CD1c-positive myeloid dendritic cell (primary cell): ENCODE results near the gene KRT37.
A peak's percentile ranks its signal among the peaks of the same experiment; 100 is the strongest.

Source experiments
- DNase-seq: peaks from one replicate; pipeline ENCODE4 v3.0.0-alpha.2; 2016; ENCODE audit errors: extremely low spot score

Gene KRT37

DNA sequence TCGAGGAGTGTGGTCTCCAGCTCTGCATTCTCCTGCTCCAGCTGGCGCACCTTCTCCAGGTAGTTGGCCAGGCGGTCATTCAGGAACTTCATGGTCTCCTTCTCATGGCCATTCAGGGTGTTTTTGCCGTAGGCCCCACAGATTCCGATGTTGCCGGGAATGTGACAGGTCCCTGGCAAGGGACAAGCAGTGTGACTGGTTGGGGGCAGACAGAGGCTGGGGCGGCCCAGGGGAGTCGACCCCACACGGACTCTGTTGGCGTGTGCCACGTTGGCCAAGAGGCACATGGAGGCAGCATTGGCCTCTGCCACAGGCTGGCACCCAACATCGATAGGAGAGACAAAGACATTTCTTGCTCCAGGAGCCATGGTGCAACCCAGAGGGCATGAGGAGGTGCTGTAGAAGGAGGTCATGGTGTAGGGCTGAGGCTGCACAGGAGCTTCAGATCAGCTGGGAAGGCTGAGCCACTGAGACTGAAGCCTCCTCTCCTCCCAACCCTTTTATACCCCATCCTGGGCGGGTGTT lies at the start of gene KRT37:
Gene KRT37 (minus strand): TSS at position 475 of the 525 bp plus-strand sequence. CDS start 62 bp downstream, at position 413.
- DNase-seq: no peak

DNA sequence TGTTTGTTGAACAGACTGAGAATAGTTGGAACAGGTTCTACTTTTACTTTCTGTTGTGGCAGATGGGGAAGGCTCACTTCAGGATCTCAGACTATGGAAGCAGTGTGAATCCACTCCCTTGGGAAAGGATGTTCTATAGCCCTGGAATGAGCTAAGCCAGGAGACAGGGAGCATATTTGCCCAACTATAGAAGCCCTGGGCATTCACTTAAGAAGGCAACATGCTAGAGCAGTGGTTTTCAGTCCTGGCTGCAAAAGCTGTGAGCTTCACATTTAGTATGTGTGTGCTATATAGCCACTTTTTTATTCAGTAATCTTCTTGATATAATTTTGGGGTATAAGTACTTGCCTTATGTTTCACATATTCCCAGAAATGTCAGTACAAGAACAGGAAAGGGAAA lies 44.0 kb upstream of the KRT37 start:
- DNase-seq: no peak

DNA sequence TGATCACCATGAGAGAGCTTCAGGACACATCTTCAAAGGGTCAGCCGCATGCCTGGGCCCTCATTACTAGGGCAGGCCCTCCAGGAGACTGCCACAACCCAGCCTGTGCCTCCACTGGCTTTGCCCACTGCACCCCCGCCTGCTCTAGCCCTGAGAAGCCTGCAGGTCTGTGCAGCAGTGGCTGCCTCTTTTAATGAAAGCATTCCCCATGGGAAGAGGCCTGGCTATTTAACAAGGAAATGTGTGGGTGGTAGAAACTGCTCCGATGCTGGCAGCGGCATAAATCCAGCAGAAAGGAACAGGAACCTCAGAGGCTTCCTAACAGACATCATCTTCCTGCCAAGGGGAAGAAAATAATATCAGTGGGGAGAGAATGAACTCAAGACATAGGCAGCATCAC lies 43.2 kb upstream of the KRT37 start:
- no peak for DNase-seq

DNA sequence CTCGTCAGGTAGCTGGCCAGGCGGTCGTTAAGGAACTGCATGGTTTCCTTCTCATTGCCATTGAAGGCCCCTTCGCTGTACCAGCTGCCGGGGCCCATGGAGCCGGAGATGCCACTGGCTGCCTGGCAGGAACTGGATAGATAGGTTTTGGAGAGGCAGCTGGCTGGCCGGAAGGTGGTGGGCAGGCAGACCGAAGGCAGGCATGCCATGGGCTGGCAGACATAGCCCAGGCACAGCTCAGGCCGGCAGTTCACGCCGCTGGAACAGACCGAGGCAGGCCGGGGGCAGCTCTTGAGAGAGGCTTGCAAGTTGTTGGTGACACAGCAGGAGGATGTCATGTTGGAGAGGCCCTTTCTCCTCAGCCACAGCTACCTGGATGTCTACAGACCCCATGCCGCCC lies 42.6 kb upstream of the KRT37 start, which contains the start of gene KRT32:
Gene KRT32 (minus strand): TSS at position 399 of the 400 bp plus-strand sequence. CDS start 61 bp downstream, at position 338.
- DNase-seq: no peak

DNA sequence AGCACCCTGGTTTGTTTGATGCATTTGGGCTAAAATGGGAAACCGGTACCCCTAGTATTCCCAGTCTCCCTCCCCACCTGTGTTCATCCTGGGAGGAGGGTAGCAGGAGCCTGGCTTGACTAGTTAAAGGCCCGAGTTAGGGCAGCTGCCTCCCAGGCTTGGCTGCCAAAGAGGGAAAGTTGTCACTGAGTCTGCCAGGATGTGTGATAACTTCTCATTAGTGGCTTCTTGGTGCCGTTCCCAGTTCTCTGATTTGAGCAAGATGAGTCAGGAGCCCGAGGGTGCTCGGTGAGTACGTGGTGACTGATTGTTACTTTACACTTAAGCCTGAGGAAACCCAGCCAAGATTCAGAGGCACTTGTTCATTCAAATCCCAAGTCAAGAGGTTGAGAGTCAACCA lies 40.3 kb upstream of the KRT37 start:
- no peak for DNase-seq

DNA sequence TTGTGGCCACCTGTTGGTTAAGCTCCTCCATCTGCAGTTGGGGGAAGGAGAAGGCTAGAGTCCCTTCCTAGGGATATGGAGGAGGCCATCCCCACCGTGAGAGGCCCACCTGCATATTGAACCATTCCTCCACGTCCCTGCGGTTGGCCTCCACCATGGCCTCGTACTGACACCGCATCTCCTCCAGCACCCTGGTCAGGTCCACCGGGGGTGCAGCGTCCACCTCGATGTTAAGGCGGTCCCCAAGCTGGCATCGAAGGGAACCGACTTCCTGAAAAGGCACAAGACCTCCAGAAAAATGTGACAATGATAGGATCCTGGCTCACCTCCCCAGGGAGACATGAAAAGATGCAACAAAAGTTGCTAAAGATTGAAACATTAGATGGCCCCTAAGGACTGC lies 39.8 kb upstream of the KRT37 start:
- DNase-seq: no peak

DNA sequence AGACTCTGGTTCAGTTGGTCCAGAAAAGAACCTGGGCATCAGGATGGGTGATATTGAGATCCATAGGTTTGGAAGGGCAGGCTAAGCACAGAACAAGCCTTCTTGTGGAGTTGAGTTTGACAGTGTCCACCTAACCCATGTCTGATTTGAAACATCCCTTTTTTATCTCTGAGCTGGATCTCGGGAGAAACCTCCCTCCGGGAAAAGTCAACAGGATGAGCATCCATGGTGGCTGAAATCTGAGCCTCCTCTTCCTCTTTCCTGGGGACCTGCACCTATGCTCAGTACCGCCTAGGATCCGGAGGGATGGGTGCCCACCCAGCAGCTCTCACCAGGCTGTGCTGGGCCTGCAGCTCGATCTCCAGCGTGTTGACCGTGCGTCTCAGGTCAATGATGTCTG lies 39.4 kb upstream of the KRT37 start:
- DNase-seq: no peak

DNA sequence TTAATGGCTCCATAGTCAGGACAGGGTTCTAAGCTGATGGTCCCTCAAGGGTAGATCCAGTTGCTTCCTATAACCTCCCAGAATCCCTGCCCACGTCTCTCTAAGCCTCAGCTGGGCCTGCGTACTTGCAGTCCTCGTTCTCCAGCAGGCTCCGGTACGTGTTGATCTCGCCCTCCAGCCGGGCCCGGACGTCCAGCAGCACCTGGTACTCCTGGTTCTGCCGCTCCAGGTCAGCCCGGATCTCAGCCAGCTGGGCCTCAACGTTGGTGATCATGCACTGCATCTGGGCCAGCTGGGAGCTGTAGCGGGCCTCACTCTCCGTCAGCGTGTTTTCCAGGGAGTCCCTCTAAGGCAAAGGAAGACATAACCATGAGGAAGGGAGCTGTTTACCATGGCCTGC lies 38.3 kb upstream of the KRT37 start:
- no peak for DNase-seq

DNA sequence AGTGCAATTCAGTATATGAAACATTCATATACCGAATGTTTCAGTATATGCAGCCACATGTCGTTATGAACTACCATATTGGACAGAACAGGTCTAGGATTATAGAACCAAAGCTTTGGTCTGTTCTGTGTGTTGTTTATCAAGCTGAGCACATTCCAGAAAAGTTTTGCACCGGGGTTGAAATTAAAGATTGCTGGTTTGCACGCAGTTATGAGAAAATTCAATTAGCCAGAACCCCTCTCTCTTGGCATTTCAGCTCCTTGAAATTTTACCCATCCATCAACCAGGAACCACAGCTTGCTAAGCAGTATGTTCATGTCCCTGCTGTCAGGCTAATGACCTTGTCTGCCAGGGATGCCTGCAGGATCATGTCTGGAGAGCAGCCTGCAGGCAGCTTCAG lies 33.3 kb upstream of the KRT37 start:
- no peak for DNase-seq

DNA sequence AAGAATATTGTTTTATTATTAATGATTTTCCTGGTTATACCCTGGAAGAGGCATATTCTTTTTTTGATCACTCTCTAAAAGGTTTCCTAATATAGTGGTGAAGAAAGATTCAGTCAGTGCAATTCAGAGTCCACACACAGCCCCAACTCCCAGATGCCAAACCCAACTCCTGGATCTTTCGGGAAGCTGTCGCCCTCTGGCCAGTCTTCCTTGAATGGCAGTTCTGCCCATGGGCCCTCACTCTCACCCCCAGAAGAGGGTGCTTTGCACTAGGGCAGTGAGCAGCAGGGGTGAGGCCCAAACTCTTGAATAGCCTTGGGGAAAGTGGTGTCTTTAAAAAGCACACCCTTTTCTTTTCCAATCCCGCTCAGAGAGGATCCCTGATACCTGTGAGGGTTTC lies 31.8 kb upstream of the KRT37 start:
- DNase-seq: no peak

DNA sequence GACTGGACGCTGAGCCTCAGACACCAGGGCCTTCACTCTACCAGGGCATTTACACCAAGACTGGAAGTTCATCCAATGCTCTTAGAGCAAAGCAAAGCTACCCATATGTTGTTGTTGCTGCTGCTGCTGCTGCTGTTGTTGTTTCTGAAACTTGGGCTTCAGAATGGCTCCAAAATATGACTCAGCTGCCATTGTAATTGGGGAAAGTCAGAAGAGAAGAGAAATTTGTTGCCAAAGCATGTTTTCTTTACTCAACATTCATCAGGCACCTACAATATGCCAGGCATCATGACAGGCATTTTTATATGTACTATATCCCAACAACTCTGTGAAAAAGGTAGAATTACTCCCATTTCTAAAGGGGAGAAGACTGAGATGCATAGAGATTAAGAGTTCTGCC lies 30.9 kb upstream of the KRT37 start:
- no peak for DNase-seq

DNA sequence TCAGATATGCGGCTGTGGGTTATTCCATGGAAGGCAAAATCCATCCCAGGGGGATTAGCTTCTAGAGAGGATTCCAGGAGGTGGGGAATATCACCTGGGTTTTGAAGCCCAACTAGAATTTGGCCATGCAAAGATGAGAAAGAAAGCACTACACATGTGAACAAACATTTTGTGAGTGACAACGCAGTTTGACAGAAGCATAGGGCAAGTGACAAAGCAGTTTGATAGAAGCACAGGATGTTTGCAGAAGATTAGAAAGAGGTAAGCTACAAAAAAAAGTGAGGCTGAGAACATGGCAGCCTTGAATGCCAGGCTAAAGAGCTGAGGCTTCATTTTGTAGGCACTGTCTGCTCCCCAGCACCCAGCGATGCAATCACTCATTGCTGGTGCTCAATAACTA lies 28.7 kb upstream of the KRT37 start:
- no peak for DNase-seq

DNA sequence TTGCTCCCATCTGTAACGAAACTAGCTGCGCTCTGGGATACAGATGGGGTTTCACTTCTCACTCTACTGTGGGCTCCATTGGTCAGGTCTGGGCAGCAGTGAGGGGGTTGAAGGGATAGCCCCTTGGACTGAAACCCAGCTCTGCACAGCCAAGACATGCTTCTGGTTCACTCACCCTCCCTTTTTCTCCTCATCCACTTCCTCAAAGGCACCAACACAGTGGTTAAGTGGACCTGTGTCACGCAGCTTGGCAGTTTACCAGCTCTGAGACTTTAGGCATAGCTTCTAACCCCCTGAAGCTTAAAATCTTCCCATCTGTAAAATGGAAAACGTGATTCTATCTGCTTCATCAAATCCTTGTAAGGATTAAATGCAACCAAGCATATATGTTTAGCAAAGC lies 27.9 kb upstream of the KRT37 start:
- DNase-seq: peak; percentile 5

DNA sequence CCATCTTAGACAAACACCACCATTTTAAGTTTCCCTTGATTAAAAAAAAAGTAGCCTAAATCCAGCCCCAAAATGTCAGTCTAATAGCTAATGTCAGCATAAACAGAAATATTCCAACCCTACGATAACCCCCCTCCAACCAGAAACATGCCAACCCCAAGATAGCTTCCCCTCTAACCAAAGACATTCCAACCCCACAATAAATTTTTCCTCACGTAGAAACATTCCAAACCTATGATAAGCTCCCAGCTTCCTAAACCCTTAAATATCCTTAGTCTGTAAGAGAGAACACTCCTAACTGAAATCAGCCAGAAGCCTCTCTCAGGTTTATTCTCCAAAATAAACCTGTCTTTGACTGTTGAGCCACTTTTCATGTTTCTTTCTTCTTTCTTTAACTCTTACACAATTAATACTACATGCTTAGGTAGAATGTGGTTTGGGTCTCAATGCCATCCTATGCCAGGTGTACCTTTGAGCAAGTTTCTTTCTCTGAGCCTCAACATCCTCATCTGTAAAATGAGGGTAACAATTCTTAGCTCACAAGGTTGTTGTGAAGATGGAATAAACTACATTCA lies 26.9 kb upstream of the KRT37 start:
- no peak for DNase-seq

DNA sequence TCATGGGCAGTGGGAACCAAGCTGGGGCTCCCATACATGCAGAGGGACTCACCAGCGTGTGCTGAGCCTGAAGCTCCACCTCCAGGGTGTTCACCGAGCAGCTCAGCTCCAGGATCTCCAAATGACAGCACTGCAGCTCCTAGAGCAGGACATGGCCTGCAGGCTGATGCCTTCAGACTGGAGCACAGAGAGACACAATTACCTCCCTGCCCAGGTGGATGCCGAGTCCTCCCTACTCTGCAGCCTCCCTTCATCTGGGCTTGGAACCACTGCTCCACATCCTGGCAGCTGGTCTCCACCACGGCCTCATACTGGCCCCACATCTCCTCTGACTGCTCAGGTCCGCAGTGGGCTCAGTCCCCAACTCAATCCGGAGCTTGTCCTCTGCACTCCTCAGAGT lies 24.6 kb upstream of the KRT37 start:
- no peak for DNase-seq

DNA sequence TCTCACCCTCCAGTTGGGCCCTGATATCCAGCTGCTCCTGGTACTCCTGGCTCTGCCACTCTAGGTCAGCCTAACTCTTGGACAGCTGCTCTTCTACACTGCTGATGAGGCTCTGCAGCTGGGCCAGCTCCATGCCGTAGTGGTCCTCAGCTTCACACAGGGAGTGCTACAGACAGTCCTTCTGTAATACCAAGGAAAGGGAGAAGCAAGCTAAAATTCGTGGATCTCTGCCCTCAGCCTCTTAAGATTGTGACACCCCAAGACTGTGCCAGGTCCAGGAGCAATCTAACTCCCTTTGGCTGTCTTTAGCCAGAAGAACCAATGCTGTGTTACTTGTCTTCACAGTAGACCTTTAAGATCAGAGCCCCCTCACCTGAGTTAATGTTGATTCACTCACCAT lies 24.1 kb upstream of the KRT37 start:
- DNase-seq: no peak

DNA sequence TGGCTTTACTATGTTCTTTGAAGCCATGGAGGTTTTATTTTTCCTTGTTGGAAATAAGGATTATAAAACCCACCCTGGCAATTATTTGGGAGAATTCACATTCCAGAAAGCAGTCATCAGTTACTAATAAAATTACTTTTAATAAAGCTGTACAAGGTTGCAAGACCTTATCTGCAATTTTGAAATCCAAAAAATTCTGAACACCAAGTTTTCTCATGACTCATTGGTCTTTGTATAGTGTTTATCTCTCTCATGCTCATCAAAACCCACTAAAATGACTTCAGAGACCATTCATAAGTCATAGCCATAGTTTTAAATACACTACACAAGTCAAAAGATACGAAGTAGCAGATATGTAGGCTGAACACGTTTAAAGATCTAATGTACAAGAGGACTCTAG lies 22.4 kb upstream of the KRT37 start:
- no peak for DNase-seq

DNA sequence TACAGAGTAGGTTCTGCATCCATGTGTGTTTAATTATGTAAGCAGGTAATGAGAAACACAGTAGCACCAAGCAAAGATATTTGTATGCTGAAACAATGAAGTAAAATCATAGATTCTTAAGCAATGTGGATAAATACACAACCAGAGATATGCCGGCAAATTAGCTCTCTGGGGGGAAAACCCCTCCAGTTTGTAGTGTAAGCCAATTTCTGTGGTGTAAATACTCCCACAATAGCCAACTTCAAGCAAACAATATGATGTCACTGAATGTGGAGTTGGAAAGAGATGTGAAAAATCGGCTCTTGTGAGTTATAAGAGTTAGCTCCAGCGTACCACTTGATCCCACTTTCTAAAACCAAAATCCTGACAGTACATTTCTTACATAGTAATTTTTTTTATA lies 20.3 kb upstream of the KRT37 start:
- DNase-seq: no peak

DNA sequence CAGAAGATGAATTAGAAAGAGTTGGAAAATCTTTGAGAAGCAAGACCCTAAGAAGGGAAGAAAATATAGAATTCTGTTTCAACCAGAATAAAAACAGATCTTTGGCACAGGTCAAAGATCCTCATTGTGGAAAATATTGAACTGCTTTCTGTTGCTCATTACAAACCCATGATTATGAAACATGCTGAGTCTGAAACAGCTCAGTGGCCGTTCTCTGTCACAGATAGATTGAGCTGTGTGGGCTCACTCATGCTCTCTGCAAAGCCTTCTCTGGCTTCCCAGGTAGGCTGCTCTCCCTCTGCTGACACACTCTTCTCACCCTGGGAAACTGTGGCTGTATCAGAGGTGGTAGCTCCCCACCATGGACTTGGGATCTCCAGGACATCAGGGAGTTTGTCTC lies 19.8 kb upstream of the KRT37 start:
- DNase-seq: no peak

DNA sequence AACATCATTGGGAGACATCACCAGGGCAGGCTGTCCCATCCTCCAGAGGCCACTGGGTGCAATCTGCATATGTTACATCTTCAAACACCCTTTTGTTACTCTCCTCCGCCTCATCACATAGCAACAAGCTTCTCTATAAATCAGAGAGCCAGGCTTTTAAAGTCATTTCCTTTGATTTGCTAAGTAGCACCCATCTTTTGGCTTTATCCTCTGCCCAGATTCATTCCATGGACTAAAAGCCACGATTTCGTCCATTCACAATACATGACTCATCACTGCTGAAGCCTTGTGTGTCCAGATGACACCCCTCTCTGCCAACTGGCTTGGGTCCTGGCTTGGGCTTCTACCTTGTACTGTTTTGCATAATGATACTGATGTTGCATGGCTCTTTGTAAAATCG lies 18.4 kb upstream of the KRT37 start:
- DNase-seq: no peak

DNA sequence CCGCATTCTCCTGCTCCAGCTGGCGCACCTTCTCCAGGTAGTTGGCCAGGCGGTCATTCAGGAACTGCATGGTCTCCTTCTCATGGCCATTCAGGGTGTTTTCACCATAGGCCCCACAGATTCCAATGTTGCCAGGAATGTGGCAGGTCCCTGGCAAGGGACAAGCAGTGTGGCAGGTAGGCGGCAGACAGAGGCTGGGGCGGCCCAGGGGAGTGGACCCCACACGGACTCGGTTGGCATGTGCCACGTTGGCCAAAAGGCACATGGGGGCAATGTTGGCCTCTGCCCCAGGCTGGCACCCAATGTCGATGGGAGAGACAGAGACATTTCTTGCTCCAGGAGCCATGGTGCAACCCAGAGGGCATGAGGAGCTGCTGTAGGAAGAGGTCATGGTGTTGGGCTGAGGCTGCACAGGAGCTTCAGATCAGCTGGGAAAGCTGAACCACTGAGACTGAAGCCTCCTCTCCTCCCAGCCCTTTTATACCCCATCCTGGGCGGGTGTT lies 16.2 kb upstream of the KRT37 start, which contains the start of gene KRT38:
Gene KRT38 (minus strand): TSS at position 453 of the 503 bp plus-strand sequence. CDS start 62 bp downstream, at position 391.
- DNase-seq: no peak

DNA sequence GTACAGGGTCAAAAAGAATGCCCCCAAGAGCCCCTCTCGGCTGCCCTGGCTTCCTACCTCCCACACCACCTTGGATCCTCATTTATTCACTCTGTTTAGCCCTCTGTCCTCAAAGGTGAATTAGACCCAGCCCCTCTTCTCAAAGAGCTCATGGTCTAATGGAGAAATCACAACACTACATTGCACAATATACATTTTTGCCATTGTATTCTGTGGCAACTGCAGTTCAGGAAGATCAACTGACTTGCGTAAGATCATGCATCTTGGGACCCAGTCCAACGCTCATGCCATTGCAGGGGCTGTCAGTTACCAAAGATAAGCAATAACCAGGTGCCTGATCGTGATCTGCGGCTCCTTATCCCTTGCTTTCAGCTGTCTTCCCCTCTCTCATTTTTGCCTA lies 15.0 kb upstream of the KRT37 start:
- no peak for DNase-seq

DNA sequence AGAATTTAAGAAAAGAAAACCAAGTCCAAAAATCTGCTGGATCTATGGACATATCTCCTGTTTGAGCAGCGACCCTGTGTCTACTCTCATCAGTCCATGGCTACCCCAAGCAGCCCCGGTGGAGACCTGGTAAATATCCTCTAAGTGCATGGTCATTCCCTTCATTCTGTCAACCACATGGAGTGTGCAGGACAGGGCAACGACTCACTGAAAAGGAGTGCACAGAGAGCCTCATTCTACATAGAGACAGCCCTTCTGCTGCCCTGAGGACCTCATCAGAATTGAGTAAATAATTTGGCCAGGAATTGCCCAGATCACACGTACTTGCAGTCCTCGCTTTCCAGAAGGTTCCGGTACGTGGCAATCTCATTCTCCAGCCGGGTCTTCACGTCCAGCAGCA lies 13.4 kb upstream of the KRT37 start:
- DNase-seq: no peak

DNA sequence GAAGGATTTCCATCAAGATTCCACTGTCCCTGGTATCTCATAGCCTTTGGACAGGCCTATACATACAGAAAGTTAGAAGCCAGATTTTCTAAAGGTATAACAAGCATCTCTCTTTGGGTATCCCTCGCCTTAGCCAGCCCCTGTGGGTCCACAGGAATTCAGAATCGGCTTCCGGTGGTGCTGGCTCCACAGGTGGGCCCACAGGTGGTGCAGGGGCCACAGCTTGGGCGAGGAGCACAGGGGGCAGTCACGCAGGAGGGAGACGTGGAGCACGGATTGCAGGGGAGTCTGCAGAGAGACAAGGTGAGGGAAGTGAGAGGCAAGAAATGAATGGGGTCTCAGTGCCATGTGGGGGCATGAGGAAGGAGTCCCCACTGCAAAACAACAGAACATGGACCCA lies 12.9 kb upstream of the KRT37 start:
- DNase-seq: no peak
